AG04450 (cell line): ENCODE measurements around the gene GRIA1. TPM values are rescaled to one million over a fixed set of nuclear protein-coding genes. Genes with fewer than 3 reads are reported as not detected.

Source experiments
- CTCF ChIA-PET: fragments of 300-600, 350-600 bp; formaldehyde crosslinking; extraction: SDS; loops from one replicate; lab custom pipeline; 2022; ENCODE audit warnings: antibody characterized with exemption, inconsistent platforms; lab: Charles Lee
- POLR2A ChIA-PET: fragments of 350-600 bp; formaldehyde crosslinking; extraction: SDS; loops from one replicate; lab custom pipeline; 2021; ENCODE audit warnings: antibody characterized with exemption, inconsistent platforms; lab: Yijun Ruan, JAX
- DNase-seq: peaks from one replicate; pipeline ENCODE4 v3.0.0-alpha.2; 2011; ENCODE audit warnings: low read depth, low spot score
- H3K27ac ChIP-seq: one replicate; pipeline ENCODE4 v1.5.1; 2012; ENCODE audit warnings: low read depth, low read length, control low read depth
- H3K27me3 ChIP-seq: one replicate; pipeline ENCODE4 v1.6.0; 2012; ENCODE audit warnings: low read length; ENCODE audit not compliant: control insufficient read depth, insufficient read depth
- H3K4me3 ChIP-seq: 2 replicates; pipeline ENCODE4 v1.5.1; 2011; ENCODE audit warnings: mild to moderate bottlenecking, low read depth, low read length, control low read depth
- H3K9me3 ChIP-seq: 2 replicates; pipeline ENCODE4 v1.5.1; 2012; ENCODE audit warnings: low read length; ENCODE audit not compliant: control insufficient read depth, insufficient read depth
- polyA plus RNA-seq: library from polyadenylated mRNA; depleted of rRNA; stranded (reverse); fragments of >200 nt; gene quantifications from 2 replicates; pipeline ENCODE4 v1.2.3, GENCODE V29; 2011
- TF ChIP-seq, protein P1 (sequence below): IDR thresholded peaks from 2 replicates; pipeline ENCODE4 v1.5.1; 2011; ENCODE audit warnings: low read depth, low read length, control low read depth, inconsistent platforms

The GRIA1 gene
- polyA plus RNA-seq, 1 experiment = 0.42 TPM

DNA sequence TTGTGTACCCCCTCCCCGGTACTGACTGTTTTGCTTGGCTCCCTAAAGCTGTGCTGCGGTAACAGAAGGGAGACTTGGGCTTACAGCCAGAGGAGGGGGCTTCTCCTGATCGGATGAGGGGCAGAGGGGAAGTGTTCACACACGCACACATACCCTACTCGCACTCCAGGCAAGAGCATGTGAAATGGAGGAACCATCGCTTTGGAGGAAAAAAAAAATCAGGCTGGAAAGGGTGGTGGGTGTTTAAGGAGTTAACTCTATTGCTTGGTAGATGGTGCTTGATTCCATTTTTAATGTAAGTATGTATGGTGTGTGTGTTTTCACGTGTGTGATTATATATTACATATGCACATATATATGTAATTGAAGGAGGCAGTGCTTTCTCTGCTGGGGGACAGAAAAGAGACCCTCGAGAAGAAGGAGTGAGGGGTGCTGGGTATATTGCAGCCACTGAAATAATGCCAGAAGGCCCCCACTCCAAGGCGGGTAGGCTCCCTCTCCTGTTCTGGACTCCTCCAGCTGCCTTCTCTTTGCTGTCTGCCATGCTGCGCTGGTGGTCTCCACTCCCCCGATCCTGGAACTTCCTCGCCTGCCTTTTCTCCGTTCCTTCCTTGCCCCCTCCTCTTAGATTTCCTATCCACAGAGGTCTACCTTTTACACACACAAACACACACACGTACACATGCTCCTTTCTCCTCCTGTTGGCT is 721 bp downstream of the GRIA1 start:
- ChIA-PET CTCF (interaction anchor here (1.0 to 1.1 kb wide), 2 partner anchors 10 to 473 kb away, joined by 3 to 4 read pairs; no protein-coding TSS in a partner anchor), POLR2A (no interaction called here)
- Histone ChIP-seq H3K27ac (no peak overlapping the region), H3K4me3 (peak overlapping the region; percentile 51), H3K27me3 (peaks cover 10% of the 10 kb centered on the region), H3K9me3 (no peaks in the 10 kb centered on the region)
- DNase-seq = no peak
- TF ChIP-seq, protein P1, sequence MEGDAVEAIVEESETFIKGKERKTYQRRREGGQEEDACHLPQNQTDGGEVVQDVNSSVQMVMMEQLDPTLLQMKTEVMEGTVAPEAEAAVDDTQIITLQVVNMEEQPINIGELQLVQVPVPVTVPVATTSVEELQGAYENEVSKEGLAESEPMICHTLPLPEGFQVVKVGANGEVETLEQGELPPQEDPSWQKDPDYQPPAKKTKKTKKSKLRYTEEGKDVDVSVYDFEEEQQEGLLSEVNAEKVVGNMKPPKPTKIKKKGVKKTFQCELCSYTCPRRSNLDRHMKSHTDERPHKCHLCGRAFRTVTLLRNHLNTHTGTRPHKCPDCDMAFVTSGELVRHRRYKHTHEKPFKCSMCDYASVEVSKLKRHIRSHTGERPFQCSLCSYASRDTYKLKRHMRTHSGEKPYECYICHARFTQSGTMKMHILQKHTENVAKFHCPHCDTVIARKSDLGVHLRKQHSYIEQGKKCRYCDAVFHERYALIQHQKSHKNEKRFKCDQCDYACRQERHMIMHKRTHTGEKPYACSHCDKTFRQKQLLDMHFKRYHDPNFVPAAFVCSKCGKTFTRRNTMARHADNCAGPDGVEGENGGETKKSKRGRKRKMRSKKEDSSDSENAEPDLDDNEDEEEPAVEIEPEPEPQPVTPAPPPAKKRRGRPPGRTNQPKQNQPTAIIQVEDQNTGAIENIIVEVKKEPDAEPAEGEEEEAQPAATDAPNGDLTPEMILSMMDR = no peak

DNA sequence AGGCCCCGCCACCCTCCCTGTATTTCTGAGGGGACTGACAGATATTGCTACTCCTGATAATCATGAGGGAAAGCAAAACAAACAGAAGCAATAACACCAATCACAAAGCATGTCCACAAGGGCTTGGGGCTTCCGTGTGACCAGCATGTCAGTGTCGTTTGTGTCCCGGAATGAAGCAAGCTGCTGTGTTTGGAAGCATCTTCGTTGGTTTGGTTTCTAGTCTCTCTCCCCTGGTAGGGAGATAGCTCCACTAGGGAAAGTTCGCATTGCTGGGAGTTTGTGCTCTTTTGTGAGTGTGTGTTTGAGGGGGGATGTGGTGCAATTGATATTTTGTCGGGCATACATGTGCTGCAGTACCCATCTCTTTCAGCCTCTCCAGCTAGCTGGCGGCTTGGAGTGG is 1.4 kb downstream of the GRIA1 start:
- POLR2A ChIA-PET = no interaction called here
- Histone ChIP-seq H3K9me3 (no peaks in the 10 kb centered on the region), H3K27ac (no peak overlapping the region), H3K27me3 (peaks cover 10% of the 10 kb centered on the region), H3K4me3 (no peak overlapping the region)
- DNase-seq = no peak
- TF ChIP-seq, protein P1 = no peak
- CTCF ChIA-PET = interaction anchor here (0.8 to 1.0 kb wide), 2 partner anchors 10 to 473 kb away, joined by 3 read pairs; no protein-coding TSS in a partner anchor

DNA sequence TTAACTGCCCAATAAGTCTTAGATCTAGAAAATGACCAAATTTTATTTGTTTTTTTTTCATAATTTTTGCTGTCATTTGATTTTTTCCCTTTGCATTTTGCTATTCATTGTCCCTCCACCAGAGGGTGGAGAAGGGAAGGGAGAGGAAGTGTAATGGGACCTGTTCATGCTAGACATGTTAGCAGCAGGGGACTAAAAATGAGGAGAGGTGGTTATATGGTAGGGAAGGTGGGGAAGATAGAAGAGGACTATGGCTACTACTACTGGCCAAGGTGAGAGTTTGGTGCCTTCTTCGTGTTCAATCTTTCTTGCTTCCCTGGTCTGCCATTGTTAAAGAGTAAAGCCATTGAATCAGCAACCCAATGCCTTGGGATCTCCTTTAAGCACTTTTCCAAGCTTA is 6.4 kb downstream of the GRIA1 start:
- no peaks in the 10 kb centered on the region for H3K27me3 ChIP-seq
- H3K9me3 ChIP-seq = no peaks in the 10 kb centered on the region
- ChIA-PET POLR2A (no interaction called here), CTCF (interaction anchor here (0.6 to 8.7 kb wide), 16 partner anchors 9 to 471 kb away, joined by 3 to 77 read pairs (median 4); no protein-coding TSS in a partner anchor)
- DNase-seq = no peak
- TF ChIP-seq, protein P1 = peak; percentile 95
- H3K27ac ChIP-seq = no peak overlapping the region
- H3K4me3 ChIP-seq = no peak overlapping the region

DNA sequence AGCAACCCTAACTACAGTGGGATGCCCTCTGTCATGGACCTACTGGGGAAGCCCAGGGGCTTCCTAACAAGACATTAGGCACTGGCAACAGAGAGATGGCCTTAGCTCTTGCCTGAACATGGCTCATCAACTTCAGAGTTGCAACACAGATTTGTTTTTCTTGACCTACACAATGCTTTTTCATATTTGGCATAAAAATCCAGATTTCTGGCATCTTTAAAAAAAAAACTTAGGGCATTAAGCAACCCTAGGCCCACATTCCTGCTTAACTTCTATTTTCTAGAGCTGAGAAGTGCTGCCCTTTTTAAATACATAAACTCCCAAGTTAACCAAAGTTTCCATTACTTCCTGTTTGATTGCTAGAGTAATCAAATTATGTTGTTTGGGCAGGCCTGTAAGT is 8.0 kb downstream of the GRIA1 start:
- no peaks in the 10 kb centered on the region for H3K9me3 ChIP-seq
- no peaks in the 10 kb centered on the region for H3K27me3 ChIP-seq
- ChIA-PET CTCF (interaction anchor here (0.7 to 8.7 kb wide), 3 partner anchors 213 to 466 kb away, joined by 4 to 77 read pairs (median 15); no protein-coding TSS in a partner anchor), POLR2A (no interaction called here)
- H3K4me3 ChIP-seq = no peak overlapping the region
- no peak overlapping the region for H3K27ac ChIP-seq
- TF ChIP-seq, protein P1 = no peak
- DNase-seq = no peak

DNA sequence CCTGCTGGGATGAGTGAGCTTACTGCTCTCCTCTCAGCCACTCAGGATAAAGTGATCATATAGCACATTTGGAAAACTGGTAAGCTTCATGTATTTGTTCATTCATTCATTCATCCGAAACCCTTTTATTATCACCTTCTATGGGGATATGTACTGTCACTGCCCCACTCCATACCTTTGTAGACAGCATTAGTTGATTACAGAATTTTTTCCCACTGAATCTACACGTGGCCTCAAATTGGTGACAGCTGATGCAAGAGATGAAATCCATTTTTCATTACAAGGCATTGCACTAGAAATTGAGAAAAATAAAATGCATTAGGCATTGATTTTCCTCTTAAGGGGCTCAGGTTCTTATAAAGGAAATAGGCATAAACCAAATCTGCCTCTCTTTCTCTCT is 9.7 kb downstream of the GRIA1 start:
- Histone ChIP-seq H3K4me3 (no peak overlapping the region), H3K27ac (no peak overlapping the region), H3K27me3 (no peaks in the 10 kb centered on the region), H3K9me3 (no peaks in the 10 kb centered on the region)
- CTCF ChIA-PET = interaction anchor here (0.9 to 8.7 kb wide), 3 partner anchors 212 to 464 kb away, joined by 3 to 77 read pairs (median 15); no protein-coding TSS in a partner anchor
- POLR2A ChIA-PET = no interaction called here
- no peak for DNase-seq
- TF ChIP-seq, protein P1 = no peak
